ENCODE results near the gene MYL5.

Gene MYL5

GRCh38 chr4:649751-650310, 24.5 kb upstream of the MYL5 start:
- no peaks in the 10 kb centered on the region for H3K27me3 ChIP-seq (ENCODE audit: low read length)
- no peaks in the 10 kb centered on the region for H3K9me3 ChIP-seq (ENCODE audit: insufficient read depth, low read length)
- H3K4me2 ChIP-seq (ENCODE audit: low read depth, low read length, poor library complexity, severe bottlenecking): no peak overlapping the region
- H4K20me1 ChIP-seq (ENCODE audit: low read depth, low read length): no peaks in the 10 kb centered on the region
- H3K36me3 ChIP-seq (ENCODE audit: low read length): no peaks in the 10 kb centered on the region
- H3K9me2 ChIP-seq (replicated peaks; ENCODE audit: insufficient read depth, low read length): no peaks in the 10 kb centered on the region
- H3K9ac ChIP-seq (ENCODE audit: low read length): no peak overlapping the region
- no peak overlapping the region for H3K4me3 ChIP-seq (ENCODE audit: insufficient read depth, low read length, poor library complexity, severe bottlenecking)
- no peaks in the 10 kb centered on the region for H3F3A ChIP-seq (ENCODE audit: insufficient read depth)
- H3K79me2 ChIP-seq (ENCODE audit: insufficient read depth, low read length): no peaks in the 10 kb centered on the region
- TF ChIP-seq EZH2phosphoT487 (conservative IDR thresholded peaks at IDR 0.05; ENCODE audit: low read length): no peak
- no peak for TF ChIP-seq CTCF (IDR thresholded peaks at IDR 0.05; ENCODE audit: insufficient read depth, low read length, poor library complexity, severe bottlenecking)
- H3K27ac ChIP-seq (ENCODE audit: low read depth, low read length): no peak overlapping the region
- no peak overlapping the region for H2AFZ ChIP-seq (ENCODE audit: low read depth, low read length, severe bottlenecking)

- no peak overlapping the region for H3K9ac ChIP-seq (ENCODE audit: low read length)
- H3K27me3 ChIP-seq (ENCODE audit: low read length): no peaks in the 10 kb centered on the region
- no peaks in the 10 kb centered on the region for H3F3A ChIP-seq (ENCODE audit: insufficient read depth)
- no peak overlapping the region for H3K4me3 ChIP-seq (ENCODE audit: insufficient read depth, low read length, poor library complexity, severe bottlenecking)
- H3K79me2 ChIP-seq (ENCODE audit: insufficient read depth, low read length): no peaks in the 10 kb centered on the region
- H3K27ac ChIP-seq (ENCODE audit: low read depth, low read length): no peak overlapping the region
- H3K9me2 ChIP-seq (replicated peaks; ENCODE audit: insufficient read depth, low read length): no peaks in the 10 kb centered on the region
- TF ChIP-seq EZH2phosphoT487 (conservative IDR thresholded peaks at IDR 0.05; ENCODE audit: low read length) (no peak), CTCF (IDR thresholded peaks at IDR 0.05; ENCODE audit: insufficient read depth, low read length, poor library complexity, severe bottlenecking) (no peak)
- H4K20me1 ChIP-seq (ENCODE audit: low read depth, low read length): no peaks in the 10 kb centered on the region
- no peak overlapping the region for H3K4me2 ChIP-seq (ENCODE audit: low read depth, low read length, poor library complexity, severe bottlenecking)
- no peaks in the 10 kb centered on the region for H3K9me3 ChIP-seq (ENCODE audit: insufficient read depth, low read length)
- H3K36me3 ChIP-seq (ENCODE audit: low read length): no peaks in the 10 kb centered on the region
- H2AFZ ChIP-seq (ENCODE audit: low read depth, low read length, severe bottlenecking): no peak overlapping the region
These were observed 23.9 kb upstream of the MYL5 start for GRCh38 chr4:650461-650860.

DNA sequence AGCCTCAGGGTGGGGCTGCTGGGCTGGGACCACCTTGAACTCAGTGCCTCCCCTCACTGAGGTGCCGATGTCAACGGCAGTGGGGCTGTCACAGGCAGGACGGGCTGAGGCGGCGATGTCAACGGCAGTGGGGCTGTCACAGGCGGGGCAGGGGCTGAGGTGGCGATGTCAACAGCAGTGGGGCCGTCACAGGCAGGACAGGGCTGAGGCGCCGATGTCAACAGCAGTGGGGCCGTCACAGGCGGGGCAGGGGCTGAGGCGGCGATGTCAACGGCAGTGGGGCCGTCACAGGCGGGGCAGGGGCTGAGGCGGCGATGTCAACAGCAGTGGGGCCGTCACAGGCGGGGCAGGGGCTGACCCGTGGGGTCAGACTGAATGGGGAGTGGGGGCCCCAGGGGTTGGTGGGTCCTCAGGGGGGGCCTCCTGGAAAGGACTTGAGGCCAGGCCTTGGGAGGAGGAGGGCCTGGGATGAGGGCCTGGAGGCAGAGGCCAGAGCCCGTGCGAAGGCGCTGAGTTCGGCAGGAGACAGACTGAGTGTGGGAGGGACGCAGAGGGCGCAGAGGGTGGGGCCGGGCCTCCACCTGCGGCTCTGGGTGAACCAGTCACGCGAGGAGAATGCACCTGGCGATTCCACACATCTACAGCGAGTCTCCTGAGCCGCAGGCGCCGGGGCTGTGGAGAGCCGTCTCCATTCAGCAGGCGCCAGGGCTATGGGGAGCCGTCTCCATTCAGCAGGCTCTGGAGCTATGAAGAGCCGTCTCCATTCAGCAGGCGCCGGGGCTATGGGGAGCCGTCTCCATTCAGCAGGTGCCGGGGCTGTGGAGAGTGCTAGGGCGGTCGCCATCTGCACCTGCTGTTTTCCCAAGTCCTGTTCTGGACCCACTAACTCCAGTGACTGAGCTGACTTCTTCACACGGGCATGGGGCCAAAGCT, 23.1 kb upstream of the MYL5 start:
- H3K4me2 ChIP-seq (ENCODE audit: low read depth, low read length, poor library complexity, severe bottlenecking): no peak overlapping the region
- no peaks in the 10 kb centered on the region for H3F3A ChIP-seq (ENCODE audit: insufficient read depth)
- no peaks in the 10 kb centered on the region for H3K36me3 ChIP-seq (ENCODE audit: low read length)
- H3K9me2 ChIP-seq (replicated peaks; ENCODE audit: insufficient read depth, low read length): no peaks in the 10 kb centered on the region
- no peaks in the 10 kb centered on the region for H3K27me3 ChIP-seq (ENCODE audit: low read length)
- H2AFZ ChIP-seq (ENCODE audit: low read depth, low read length, severe bottlenecking): no peak overlapping the region
- no peaks in the 10 kb centered on the region for H4K20me1 ChIP-seq (ENCODE audit: low read depth, low read length)
- H3K9me3 ChIP-seq (ENCODE audit: insufficient read depth, low read length): no peaks in the 10 kb centered on the region
- H3K4me3 ChIP-seq (ENCODE audit: insufficient read depth, low read length, poor library complexity, severe bottlenecking): no peak overlapping the region
- TF ChIP-seq EZH2phosphoT487 (conservative IDR thresholded peaks at IDR 0.05; ENCODE audit: low read length) (no peak), CTCF (IDR thresholded peaks at IDR 0.05; ENCODE audit: insufficient read depth, low read length, poor library complexity, severe bottlenecking) (no peak)
- H3K9ac ChIP-seq (ENCODE audit: low read length): no peak overlapping the region
- no peaks in the 10 kb centered on the region for H3K79me2 ChIP-seq (ENCODE audit: insufficient read depth, low read length)
- no peak overlapping the region for H3K27ac ChIP-seq (ENCODE audit: low read depth, low read length)
